HepG2 (cell line): ENCODE data around the gene HIPK2. TPM values are rescaled to one million over a fixed set of nuclear protein-coding genes. Genes with fewer than 3 reads are reported as not detected.

Experiments used
- ATAC-seq: fragments of 200-7000 bp; cut with Tn5 transposase; 3 replicates; pipeline ENCODE4 v1.9.1; 2020; ENCODE audit warnings: mild to moderate bottlenecking, moderate library complexity
- BruUV-seq: library from RNA; stranded (reverse); fragments of 400-500 nt; replicated peaks from 2 replicates; lab custom pipeline; 2021; lab: Mats Ljungman, UMichigan
- CTCF ChIA-PET: fragments of 300-600 bp; formaldehyde crosslinking; extraction: SDS; loops from one replicate; lab custom pipeline; 2021; ENCODE audit warnings: low total read pairs, inconsistent platforms, low intra/inter-chr PET ratio; lab: Yijun Ruan, JAX
- POLR2A ChIA-PET: fragments of 350-600 bp; sonication (Branson Sonifier 250); formaldehyde crosslinking; loops from one replicate; lab custom pipeline; 2020; ENCODE audit warnings: antibody characterized with exemption, inconsistent platforms; lab: Yijun Ruan, JAX
- DNase-seq: peaks from one replicate; pipeline ENCODE4 v3.0.0-alpha.2; 2015; ENCODE audit warnings: low spot score
- FAIRE-seq: peaks from 3 replicates; lab custom pipeline; 2011; peaks lifted over from hg19 to GRCh38; lab: Jason Lieb, UNC
- H2AFZ ChIP-seq: one replicate; pipeline ENCODE4 v1.6.1; 2011; ENCODE audit warnings: low read length, inconsistent platforms
- H3K27ac ChIP-seq: fragments of 300-600 bp; 3 replicates; pipeline ENCODE4 v1.8.0; 2011; ENCODE audit warnings: mixed run types, mild to moderate bottlenecking, mixed read lengths, low read length, inconsistent platforms; ENCODE audit not compliant: insufficient read depth; ENCODE audit errors: extremely low read length
- H3K27me3 ChIP-seq, 2 experiments: fragments of 200-600 bp in 1 of 2; 2 replicates in 1 of 2; 3 replicates in 1 of 2; pipeline versions ENCODE4 v1.6.0 to v1.8.0; 2011; ENCODE audit warnings: low read length in 2 of 2, mild to moderate bottlenecking in 2 of 2, moderate library complexity in 2 of 2, inconsistent platforms in 1 of 2; ENCODE audit not compliant: insufficient read depth in 2 of 2, control insufficient read depth in 1 of 2
- H3K36me3 ChIP-seq, 2 experiments: fragments of 200-600 bp in 1 of 2; replicated peaks in 1 of 2; 2 replicates in 1 of 2; 3 replicates in 1 of 2; pipeline versions ENCODE4 v1.5.1 to v1.8.0; 2011; ENCODE audit warnings: low read length in 2 of 2, inconsistent platforms in 1 of 2; ENCODE audit not compliant: insufficient read depth in 2 of 2, control insufficient read depth in 1 of 2
- H3K4me1 ChIP-seq: 2 replicates; pipeline ENCODE4 v1.5.1; 2012; ENCODE audit warnings: low read length, inconsistent platforms; ENCODE audit not compliant: insufficient read depth
- H3K4me2 ChIP-seq: 2 replicates; pipeline ENCODE4 v1.6.0; 2011; ENCODE audit warnings: low read depth, low read length, inconsistent platforms
- H3K4me3 ChIP-seq, 3 experiments: fragments of 200-600 bp in 1 of 3; sonication (generic), shearing (Covaris generic) in 1 of 3; replicated peaks in 1 of 3; 2 replicates each; pipeline ENCODE4 v1.5.1; 2011 to 2016; ENCODE audit warnings: low read length in 3 of 3, inconsistent platforms in 2 of 3, low read depth in 2 of 3, mild to moderate bottlenecking in 2 of 3, control low read depth in 1 of 3, mixed read lengths in 1 of 3; ENCODE audit not compliant: insufficient read depth in 1 of 3
- H3K79me2 ChIP-seq: one replicate; pipeline ENCODE4 v1.6.1; 2011; ENCODE audit warnings: low read length, inconsistent platforms; ENCODE audit not compliant: insufficient read depth
- H3K9ac ChIP-seq: 2 replicates; pipeline ENCODE4 v1.6.0; 2011; ENCODE audit warnings: mild to moderate bottlenecking, low read depth, low read length, inconsistent platforms; ENCODE audit not compliant: insufficient read depth
- H3K9me3 ChIP-seq: 2 replicates; pipeline ENCODE4 v1.5.1; 2012; ENCODE audit warnings: mild to moderate bottlenecking, low read length
- H4K20me1 ChIP-seq: 2 replicates; pipeline ENCODE4 v1.6.0; 2011; ENCODE audit warnings: inconsistent platforms, mild to moderate bottlenecking, low read length, moderate library complexity; ENCODE audit not compliant: insufficient read depth
- HOXA5 ChIP-seq: sonication (generic); formaldehyde crosslinking; IDR thresholded peaks from 2 replicates; pipeline ENCODE4 v1.4.0; 2020; ENCODE audit warnings: missing genetic modification reagents
- PRPF4 ChIP-seq: fragments of 200-400 bp; formaldehyde crosslinking; IDR thresholded peaks from 2 replicates; pipeline ENCODE4 v1.6.1; 2016; ENCODE audit warnings: low read length, low read depth; ENCODE audit not compliant: poor library complexity, severe bottlenecking
- SIX1 ChIP-seq: sonication (generic); formaldehyde crosslinking; IDR thresholded peaks from 2 replicates; pipeline ENCODE4 v1.4.0; 2020; ENCODE audit warnings: missing genetic modification reagents, borderline replicate concordance
- SOX5 ChIP-seq: IDR thresholded peaks from 2 replicates; pipeline ENCODE4 v1.6.1; 2016; ENCODE audit warnings: borderline replicate concordance
- TGIF2 ChIP-seq: IDR thresholded peaks from 2 replicates; pipeline ENCODE4 v1.6.1; 2016; ENCODE audit warnings: control low read depth, missing compliant biosample characterization
- ZKSCAN1 ChIP-seq: fragments of 150-350 bp; IDR thresholded peaks from 2 replicates; pipeline ENCODE4 v1.6.1; 2014; ENCODE audit warnings: low read length
- ZNF121 ChIP-seq: sonication (generic); formaldehyde crosslinking; IDR thresholded peaks from 2 replicates; pipeline ENCODE4 v1.5.0; 2020; ENCODE audit warnings: mild to moderate bottlenecking, missing genetic modification reagents
- ZNF615 ChIP-seq: sonication (generic); formaldehyde crosslinking; IDR thresholded peaks from 2 replicates; pipeline ENCODE4 v1.5.0; 2020; ENCODE audit warnings: mild to moderate bottlenecking, missing genetic modification reagents, borderline replicate concordance
- ZSCAN30 ChIP-seq: sonication (generic); formaldehyde crosslinking; IDR thresholded peaks from 2 replicates; pipeline ENCODE4 v1.5.0; 2020; ENCODE audit warnings: mild to moderate bottlenecking, missing genetic modification reagents
- WGBS: methylation state at CpG from one replicate; pipeline ENCODE4 v1.1.6; 2017; ENCODE audit warnings: low lambda C conversion rate; 5-methylcytosine and 5-hydroxymethylcytosine counted together
- in situ Hi-C: cut with HindIII; loops from 2 replicates; pipeline ENCODE4 v1.10.0; 2017; ENCODE audit warnings: low pct_unique_long_range_greater_than_20kb; ENCODE audit not compliant: extremely low pct_ligation_motif_present
- intact Hi-C: fragments of 100-400 bp; cut with micrococcal nuclease; formaldehyde crosslinking; loops from one replicate; pipeline ENCODE4 v1.10.0; 2022; ENCODE audit not compliant: unreplicated experiment
- polyA plus RNA-seq, 8 experiments: library from polyadenylated mRNA; depleted of rRNA in 3 of 8; stranded (reverse) in 7 of 8; unstranded in 1 of 8; fragments of >200 nt; fragmentation: Illumina TruSeq in 4 of 8; extraction: Trizol in 4 of 8; gene quantifications; 2 replicates each; pipeline versions ENCODE4 v1.2.1 to v1.2.3, GENCODE V29; 2011 to 2016; ENCODE audit warnings: low read depth in 4 of 8, missing spikeins in 1 of 8, mixed read lengths in 1 of 8; ENCODE audit not compliant: insufficient read depth in 1 of 8
- total RNA-seq, 5 experiments: library from RNA; depleted of rRNA; stranded (reverse); fragments of >200 nt; fragmentation: Illumina TruSeq; extraction: Trizol; gene quantifications; 2 replicates each; pipeline ENCODE4 v1.2.3, GENCODE V29; 2016; ENCODE audit warnings: low read depth in 1 of 5
- TF ChIP-seq, protein P1 (sequence below): sonication (generic); formaldehyde crosslinking; IDR thresholded peaks from 2 replicates; pipeline ENCODE4 v1.5.0; 2020; ENCODE audit warnings: mild to moderate bottlenecking, missing genetic modification reagents, moderate library complexity
- TF ChIP-seq, protein P2 (sequence below): IDR thresholded peaks from 2 replicates; pipeline ENCODE4 v1.6.1; 2016; ENCODE audit warnings: low read depth, missing genetic modification reagents, missing compliant biosample characterization
- TF ChIP-seq, protein P3 (sequence below): sonication (generic); formaldehyde crosslinking; IDR thresholded peaks from 2 replicates; pipeline ENCODE4 v1.8.0; 2022; ENCODE audit warnings: missing genetic modification reagents, low read depth, mild to moderate bottlenecking, borderline replicate concordance

The HIPK2 gene
- total and polyA plus RNA-seq, 2 of the 13 experiments (the other 11 are each of a cell fraction or from before 2014, with no cell fraction given): 14.4 to 20.2 TPM

DNA sequence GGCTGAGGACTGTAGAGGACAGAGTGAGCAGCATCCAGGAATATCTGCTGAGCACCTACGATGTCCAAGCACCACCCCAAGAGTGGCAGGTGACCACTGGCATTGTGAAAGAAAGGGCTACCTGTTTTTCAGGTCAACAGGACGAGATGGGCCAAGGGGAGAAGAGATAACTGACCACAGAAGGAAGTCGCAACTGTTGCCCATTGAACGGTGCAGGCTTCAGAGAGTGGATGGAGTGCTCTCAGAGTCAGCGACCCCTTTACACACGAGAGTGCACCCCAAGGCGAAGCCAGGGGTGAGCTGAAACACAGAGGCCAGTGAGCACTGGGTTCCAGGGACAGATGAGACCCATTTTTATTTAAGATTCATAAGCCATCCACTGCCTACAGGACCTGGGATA is 42.3 kb downstream of the HIPK2 start:
- Histone ChIP-seq H3K4me3 (no peak overlapping the region), H3K4me1 (peaks cover 84% of the 10 kb centered on the region), H4K20me1 (peaks cover 19% of the 10 kb centered on the region), H2AFZ (no peak overlapping the region), H3K79me2 (peaks cover 96% of the 10 kb centered on the region), H3K27ac (no peak overlapping the region), H3K9me3 (no peaks in the 10 kb centered on the region), H3K36me3 (peaks cover 5 to 24% of the 10 kb centered on the region in 2 experiments; a peak in 4 of 5 replicates), H3K9ac (no peak overlapping the region), H3K27me3 (no peaks in the 10 kb centered on the region), H3K4me2 (no peak overlapping the region)
- ATAC-seq (no peak), DNase-seq (no peak), FAIRE-seq (no peak)
- TF ChIP-seq PRPF4 (no peak), ZSCAN30 (no peak), ZNF121 (CRISPR knock-in tag) (no peak), ZKSCAN1 (no peak), ZNF615 (CRISPR knock-in tag) (no peak)
- ChIA-PET POLR2A (no interaction called here), CTCF (no interaction called here)
- no TSS peak for BruUV-seq
- intact Hi-C loops: no loop called here
- in situ Hi-C loops: no loop called here
- WGBS: 86% methylated on average over 7 of the region's 7 CpGs

DNA sequence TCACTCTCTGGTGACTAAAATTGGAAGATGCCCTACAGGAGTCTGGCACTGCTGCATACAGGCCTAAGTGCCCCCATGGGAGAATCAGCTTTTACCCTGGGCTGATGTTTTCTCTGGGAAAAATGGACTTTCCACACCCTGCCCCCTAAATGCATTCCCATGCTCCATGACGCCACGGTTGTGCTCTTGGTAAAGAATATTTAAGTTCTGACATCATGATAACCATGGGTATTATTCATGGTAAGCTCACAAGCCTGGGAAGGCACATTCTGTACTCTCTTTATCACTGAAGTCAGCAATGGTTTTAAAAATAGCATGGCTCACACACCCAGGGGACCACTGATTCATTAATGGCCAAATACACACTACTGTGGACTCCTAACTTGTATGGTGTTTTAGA is 43.4 kb downstream of the HIPK2 start:
- DNase-seq: no peak
- no peak for FAIRE-seq
- H4K20me1 ChIP-seq: peaks cover 14% of the 10 kb centered on the region
- TF ChIP-seq, protein P1, sequence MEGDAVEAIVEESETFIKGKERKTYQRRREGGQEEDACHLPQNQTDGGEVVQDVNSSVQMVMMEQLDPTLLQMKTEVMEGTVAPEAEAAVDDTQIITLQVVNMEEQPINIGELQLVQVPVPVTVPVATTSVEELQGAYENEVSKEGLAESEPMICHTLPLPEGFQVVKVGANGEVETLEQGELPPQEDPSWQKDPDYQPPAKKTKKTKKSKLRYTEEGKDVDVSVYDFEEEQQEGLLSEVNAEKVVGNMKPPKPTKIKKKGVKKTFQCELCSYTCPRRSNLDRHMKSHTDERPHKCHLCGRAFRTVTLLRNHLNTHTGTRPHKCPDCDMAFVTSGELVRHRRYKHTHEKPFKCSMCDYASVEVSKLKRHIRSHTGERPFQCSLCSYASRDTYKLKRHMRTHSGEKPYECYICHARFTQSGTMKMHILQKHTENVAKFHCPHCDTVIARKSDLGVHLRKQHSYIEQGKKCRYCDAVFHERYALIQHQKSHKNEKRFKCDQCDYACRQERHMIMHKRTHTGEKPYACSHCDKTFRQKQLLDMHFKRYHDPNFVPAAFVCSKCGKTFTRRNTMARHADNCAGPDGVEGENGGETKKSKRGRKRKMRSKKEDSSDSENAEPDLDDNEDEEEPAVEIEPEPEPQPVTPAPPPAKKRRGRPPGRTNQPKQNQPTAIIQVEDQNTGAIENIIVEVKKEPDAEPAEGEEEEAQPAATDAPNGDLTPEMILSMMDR (CRISPR knock-in tag): no peak
- TF ChIP-seq SOX5 (CRISPR knock-in tag) (no peak), HOXA5 (CRISPR knock-in tag) (no peak), SIX1 (CRISPR knock-in tag) (no peak), TGIF2 (CRISPR knock-in tag) (no peak)
- TF ChIP-seq, protein P2, sequence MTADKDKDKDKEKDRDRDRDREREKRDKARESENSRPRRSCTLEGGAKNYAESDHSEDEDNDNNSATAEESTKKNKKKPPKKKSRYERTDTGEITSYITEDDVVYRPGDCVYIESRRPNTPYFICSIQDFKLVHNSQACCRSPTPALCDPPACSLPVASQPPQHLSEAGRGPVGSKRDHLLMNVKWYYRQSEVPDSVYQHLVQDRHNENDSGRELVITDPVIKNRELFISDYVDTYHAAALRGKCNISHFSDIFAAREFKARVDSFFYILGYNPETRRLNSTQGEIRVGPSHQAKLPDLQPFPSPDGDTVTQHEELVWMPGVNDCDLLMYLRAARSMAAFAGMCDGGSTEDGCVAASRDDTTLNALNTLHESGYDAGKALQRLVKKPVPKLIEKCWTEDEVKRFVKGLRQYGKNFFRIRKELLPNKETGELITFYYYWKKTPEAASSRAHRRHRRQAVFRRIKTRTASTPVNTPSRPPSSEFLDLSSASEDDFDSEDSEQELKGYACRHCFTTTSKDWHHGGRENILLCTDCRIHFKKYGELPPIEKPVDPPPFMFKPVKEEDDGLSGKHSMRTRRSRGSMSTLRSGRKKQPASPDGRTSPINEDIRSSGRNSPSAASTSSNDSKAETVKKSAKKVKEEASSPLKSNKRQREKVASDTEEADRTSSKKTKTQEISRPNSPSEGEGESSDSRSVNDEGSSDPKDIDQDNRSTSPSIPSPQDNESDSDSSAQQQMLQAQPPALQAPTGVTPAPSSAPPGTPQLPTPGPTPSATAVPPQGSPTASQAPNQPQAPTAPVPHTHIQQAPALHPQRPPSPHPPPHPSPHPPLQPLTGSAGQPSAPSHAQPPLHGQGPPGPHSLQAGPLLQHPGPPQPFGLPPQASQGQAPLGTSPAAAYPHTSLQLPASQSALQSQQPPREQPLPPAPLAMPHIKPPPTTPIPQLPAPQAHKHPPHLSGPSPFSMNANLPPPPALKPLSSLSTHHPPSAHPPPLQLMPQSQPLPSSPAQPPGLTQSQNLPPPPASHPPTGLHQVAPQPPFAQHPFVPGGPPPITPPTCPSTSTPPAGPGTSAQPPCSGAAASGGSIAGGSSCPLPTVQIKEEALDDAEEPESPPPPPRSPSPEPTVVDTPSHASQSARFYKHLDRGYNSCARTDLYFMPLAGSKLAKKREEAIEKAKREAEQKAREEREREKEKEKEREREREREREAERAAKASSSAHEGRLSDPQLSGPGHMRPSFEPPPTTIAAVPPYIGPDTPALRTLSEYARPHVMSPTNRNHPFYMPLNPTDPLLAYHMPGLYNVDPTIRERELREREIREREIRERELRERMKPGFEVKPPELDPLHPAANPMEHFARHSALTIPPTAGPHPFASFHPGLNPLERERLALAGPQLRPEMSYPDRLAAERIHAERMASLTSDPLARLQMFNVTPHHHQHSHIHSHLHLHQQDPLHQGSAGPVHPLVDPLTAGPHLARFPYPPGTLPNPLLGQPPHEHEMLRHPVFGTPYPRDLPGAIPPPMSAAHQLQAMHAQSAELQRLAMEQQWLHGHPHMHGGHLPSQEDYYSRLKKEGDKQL (CRISPR knock-in tag): no peak
- TF ChIP-seq, protein P3, sequence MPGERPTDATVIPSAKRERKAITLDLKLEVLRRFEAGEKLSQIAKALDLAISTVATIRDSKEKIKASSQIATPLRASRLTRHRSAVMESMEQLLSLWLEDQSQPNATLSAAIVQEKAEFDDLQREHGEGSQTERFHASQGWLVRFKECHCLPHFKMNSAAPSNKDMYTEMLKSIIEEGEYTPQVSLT (CRISPR knock-in tag): no peak
- TF ChIP-seq, all 625 proteins: peak for 0
- H3K4me1 ChIP-seq: peaks cover 73% of the 10 kb centered on the region
- BruUV-seq: no TSS peak
- no peak overlapping the region for H3K4me3 ChIP-seq
- in situ Hi-C loops (no loop called here), intact Hi-C loops (no loop called here)
- no peak overlapping the region for H3K4me2 ChIP-seq
- ATAC-seq: no peak
- no peak overlapping the region for H3K27ac ChIP-seq
- no peak overlapping the region for H3K9ac ChIP-seq
- 92% methylated on average over 2 of the region's 2 CpGs for WGBS
- ChIA-PET POLR2A (no interaction called here), CTCF (no interaction called here)
- no peaks in the 10 kb centered on the region for H3K27me3 ChIP-seq
- no peak overlapping the region for H2AFZ ChIP-seq
- H3K36me3 ChIP-seq: peaks cover 5 to 24% of the 10 kb centered on the region in 2 experiments; a peak in 4 of 5 replicates
- peaks cover 91% of the 10 kb centered on the region for H3K79me2 ChIP-seq
- H3K9me3 ChIP-seq: no peaks in the 10 kb centered on the region
